ENCODE data around the gene HSPA2. TPM values are rescaled to one million over a fixed set of nuclear protein-coding genes. Genes with fewer than 3 reads are reported as not detected.

Gene HSPA2
- total RNA-seq = 1 to 10 TPM; 6.8 to 7.1 TPM

- Mint-ChIP-seq H3K4me3 (peak within 1 kb of the TSS; percentile 94), H3K27me3 (peaks cover 45% of the 10 kb centered on the region), H3K4me1 (peaks cover 36% of the 10 kb centered on the region), H3K36me3 (ENCODE audit: low read depth) (peaks cover 23% of the 10 kb centered on the region), H3K27ac (peak within 1 kb of the TSS; percentile 91), H3K9me3 (peaks cover 8% of the 10 kb centered on the region)
- POLR2A ChIA-PET = interaction anchor here (0.6 to 3.3 kb wide), 12 partner anchors 8 to 152 kb away, joined by 3 to 14 read pairs (median 4); partner anchors contain the start of genes AKAP5, MTHFD1, PPP1R36 and ZBTB1
- peak; percentile 97 for DNase-seq
- CTCF ChIA-PET = interaction anchor here (0.7 to 1.9 kb wide), 23 partner anchors 9 to 349 kb away, joined by 3 to 16 read pairs (median 3); partner anchors contain the start of gene PPP1R36
Measured at GRCh38 chr14:64540208-64541202, at the start of gene HSPA2. Gene HSPA2 (plus strand): TSS chr14:64540741. CDS start chr14:64540850, 109 bp downstream.

GRCh38 chr14:64491637-64492036, 48.9 kb upstream of the HSPA2 start:
- peaks cover 59% of the 10 kb centered on the region for H3K36me3 Mint-ChIP-seq (ENCODE audit: low read depth)
- H3K9me3 Mint-ChIP-seq = no peaks in the 10 kb centered on the region
- POLR2A ChIA-PET = interaction anchor here (1.6 to 5.9 kb wide), 2 partner anchors 12 to 104 kb away, joined by 3 to 49 read pairs; partner anchors contain the start of genes MTHFD1, ZBTB1 and ZBTB25
- H3K4me1 Mint-ChIP-seq = peaks cover 19% of the 10 kb centered on the region
- H3K27ac Mint-ChIP-seq = no peak overlapping the region
- DNase-seq = no peak
- no peaks in the 10 kb centered on the region for H3K27me3 Mint-ChIP-seq
- H3K4me3 Mint-ChIP-seq = no peak overlapping the region
- CTCF ChIA-PET = interaction anchor here (0.7 to 2.3 kb wide), 6 partner anchors 9 to 145 kb away, joined by 3 to 11 read pairs (median 4); no protein-coding TSS in a partner anchor

DNA sequence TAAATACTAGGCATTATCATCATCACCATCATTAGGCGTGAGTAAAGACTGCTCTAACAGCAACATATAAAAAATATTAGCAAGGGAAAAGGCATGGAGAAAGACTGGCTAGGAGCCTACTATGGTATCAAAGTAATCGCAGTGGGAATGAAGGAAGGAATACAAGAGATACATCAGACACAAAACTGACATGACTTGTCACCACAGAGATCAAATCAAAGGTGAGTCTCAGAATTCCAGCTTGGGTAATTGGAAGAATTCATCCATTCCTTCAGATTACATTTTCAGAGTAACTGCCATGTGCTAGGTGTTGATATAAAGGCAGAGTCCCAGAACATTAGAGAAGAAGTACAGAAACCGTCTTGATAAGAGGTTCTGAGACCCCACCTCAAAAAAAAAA, 47.1 kb upstream of the HSPA2 start:
- no peak for DNase-seq
- Mint-ChIP-seq H3K4me3 (no peak overlapping the region), H3K27ac (no peak overlapping the region), H3K36me3 (ENCODE audit: low read depth) (peaks cover 55% of the 10 kb centered on the region), H3K9me3 (no peaks in the 10 kb centered on the region), H3K4me1 (peaks cover 29% of the 10 kb centered on the region), H3K27me3 (no peaks in the 10 kb centered on the region)
- ChIA-PET POLR2A (no interaction called here), CTCF (interaction anchor here (0.8 to 3.0 kb wide), 3 partner anchors 9 to 15 kb away, joined by 3 to 11 read pairs (median 3); no protein-coding TSS in a partner anchor)

DNA sequence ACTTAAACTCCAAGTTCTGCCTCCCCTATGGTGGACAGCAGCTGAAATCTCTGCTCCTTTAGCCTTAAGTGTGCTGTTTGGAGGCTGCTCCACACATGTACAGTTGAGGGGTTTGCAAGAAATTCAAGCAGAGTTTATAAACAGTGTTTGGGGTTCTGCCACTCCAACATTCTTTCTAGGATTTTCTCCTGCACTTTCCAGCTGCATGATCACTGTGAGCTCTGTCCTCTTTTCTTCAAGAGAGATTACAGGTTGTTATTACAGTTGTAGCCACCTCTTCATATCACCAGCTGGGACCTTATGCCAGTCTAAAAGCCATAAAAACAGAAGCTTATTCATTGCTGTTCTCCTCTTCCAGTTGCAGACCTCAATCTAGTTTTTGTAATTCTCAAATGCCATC, 45.3 kb upstream of the HSPA2 start:
- ChIA-PET CTCF (interaction anchor here (1.2 to 3.7 kb wide), 4 partner anchors 9 to 65 kb away, joined by 4 to 15 read pairs (median 9); no protein-coding TSS in a partner anchor), POLR2A (interaction anchor here (0.7 to 2.9 kb wide), 7 partner anchors 7 to 107 kb away, joined by 3 to 18 read pairs (median 3); partner anchors contain the start of genes HSPA2, MTHFD1 and ZBTB1)
- no peaks in the 10 kb centered on the region for H3K9me3 Mint-ChIP-seq
- H3K4me3 Mint-ChIP-seq = no peak overlapping the region
- no peak overlapping the region for H3K27ac Mint-ChIP-seq
- peaks cover 40% of the 10 kb centered on the region for H3K4me1 Mint-ChIP-seq
- H3K27me3 Mint-ChIP-seq = no peaks in the 10 kb centered on the region
- H3K36me3 Mint-ChIP-seq (ENCODE audit: low read depth) = peaks cover 64% of the 10 kb centered on the region
- no peak for DNase-seq

DNA sequence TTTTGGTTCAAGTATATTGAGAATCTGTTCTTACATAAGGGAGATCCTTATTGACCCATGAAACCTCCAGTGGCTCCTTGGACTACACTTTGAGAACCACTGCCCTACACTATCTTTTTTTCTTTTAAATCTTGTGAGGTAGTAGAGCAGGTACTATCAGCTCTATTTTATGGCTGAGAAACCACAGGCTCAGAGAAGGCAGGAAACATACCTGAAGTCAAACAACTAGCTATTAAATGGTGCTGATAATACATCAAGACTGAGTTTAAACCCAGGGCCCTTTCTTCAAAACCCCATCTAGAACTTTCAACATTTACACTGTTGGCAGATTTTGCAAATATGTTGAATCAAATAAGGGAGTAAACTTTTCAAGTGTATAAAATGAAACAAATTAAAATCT, 43.8 kb upstream of the HSPA2 start:
- H3K4me1 Mint-ChIP-seq = peaks cover 50% of the 10 kb centered on the region
- H3K9me3 Mint-ChIP-seq = no peaks in the 10 kb centered on the region
- H3K36me3 Mint-ChIP-seq (ENCODE audit: low read depth) = peaks cover 53% of the 10 kb centered on the region
- H3K27ac Mint-ChIP-seq = no peak overlapping the region
- CTCF ChIA-PET = interaction anchor here (0.6 to 3.7 kb wide), 7 partner anchors 9 to 140 kb away, joined by 4 to 15 read pairs (median 7); no protein-coding TSS in a partner anchor
- H3K4me3 Mint-ChIP-seq = no peak overlapping the region
- POLR2A ChIA-PET = interaction anchor here (0.8 to 2.9 kb wide), 4 partner anchors 9 to 109 kb away, joined by 3 to 18 read pairs (median 4); partner anchors contain the start of genes MTHFD1 and ZBTB1
- no peaks in the 10 kb centered on the region for H3K27me3 Mint-ChIP-seq
- no peak for DNase-seq

- Mint-ChIP-seq H3K27me3 (no peaks in the 10 kb centered on the region), H3K4me3 (peak overlapping the region; percentile 57), H3K4me1 (peaks cover 44% of the 10 kb centered on the region), H3K27ac (peak overlapping the region; percentile 99), H3K9me3 (no peaks in the 10 kb centered on the region), H3K36me3 (ENCODE audit: low read depth) (peaks cover 47% of the 10 kb centered on the region)
- DNase-seq = no peak
- CTCF ChIA-PET = interaction anchor here (2.5 kb wide), 1 partner anchor 11 kb away, joined by 21 read pairs; no protein-coding TSS in a partner anchor
- POLR2A ChIA-PET = interaction anchor here (1.4 to 6.5 kb wide), 4 partner anchors 11 to 112 kb away, joined by 3 to 75 read pairs (median 28); partner anchors contain the start of genes AKAP5 and MTHFD1
Measured at GRCh38 chr14:64500088-64500487, 40.5 kb upstream of the HSPA2 start.

GRCh38 chr14:64501411-64502171, 39.0 kb upstream of the HSPA2 start:
- Mint-ChIP-seq H3K36me3 (ENCODE audit: low read depth) (peaks cover 54% of the 10 kb centered on the region), H3K27me3 (no peaks in the 10 kb centered on the region), H3K27ac (peak overlapping the region; percentile 99), H3K4me1 (peaks cover 42% of the 10 kb centered on the region), H3K9me3 (no peaks in the 10 kb centered on the region), H3K4me3 (peak overlapping the region; percentile 94)
- DNase-seq = peak; percentile 18
- ChIA-PET POLR2A (interaction anchor here (0.8 to 6.5 kb wide), 16 partner anchors 10 to 163 kb away, joined by 3 to 75 read pairs (median 7); partner anchors contain the start of genes AKAP5, HSPA2 and MTHFD1), CTCF (interaction anchor here (0.9 to 2.5 kb wide), 6 partner anchors 9 to 163 kb away, joined by 3 to 21 read pairs (median 8); partner anchors contain the start of gene HSPA2)

GRCh38 chr14:64502456-64502855, 38.1 kb upstream of the HSPA2 start:
- POLR2A ChIA-PET = interaction anchor here (0.7 to 6.5 kb wide), 22 partner anchors 8 to 638 kb away, joined by 3 to 75 read pairs (median 4); partner anchors contain the start of genes AKAP5, HSPA2 and MTHFD1
- peak overlapping the region; percentile 94 for H3K4me3 Mint-ChIP-seq

DNA sequence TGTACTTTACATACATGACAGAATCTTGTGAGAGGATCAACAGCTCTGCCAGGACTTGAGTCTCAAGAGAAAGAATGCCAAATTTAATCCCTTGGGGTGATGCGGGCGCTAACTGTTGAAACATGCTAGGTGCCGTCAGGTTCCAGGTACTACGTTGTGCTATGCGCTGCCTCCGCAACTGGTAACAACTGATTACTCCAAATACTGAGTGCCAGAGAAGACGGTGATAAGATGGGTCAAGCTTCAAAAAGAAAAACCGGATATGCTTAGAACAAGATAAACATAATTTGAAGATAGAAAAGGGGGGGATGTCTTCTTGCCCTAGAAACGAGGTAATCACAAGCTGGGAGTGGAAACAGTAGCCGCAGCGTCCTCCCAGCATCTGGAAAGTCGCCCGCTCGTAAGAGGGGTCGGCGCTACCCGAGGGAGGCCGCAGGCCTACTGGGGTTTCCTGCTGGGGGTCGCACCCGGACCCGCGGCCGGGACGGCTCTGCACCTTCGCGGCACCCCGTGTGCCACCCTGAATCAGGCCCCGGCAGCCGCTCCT, 37.6 kb upstream of the HSPA2 start:
- Mint-ChIP-seq H3K27ac (peak overlapping the region; percentile 99), H3K4me1 (peaks cover 44% of the 10 kb centered on the region), H3K36me3 (ENCODE audit: low read depth) (peaks cover 57% of the 10 kb centered on the region), H3K4me3 (peak overlapping the region; percentile 94), H3K27me3 (no peaks in the 10 kb centered on the region), H3K9me3 (no peaks in the 10 kb centered on the region)
- CTCF ChIA-PET = interaction anchor here (1.0 to 2.5 kb wide), 5 partner anchors 8 to 134 kb away, joined by 3 to 21 read pairs (median 8); partner anchors contain the start of gene HSPA2
- DNase-seq = peak; percentile 29
- POLR2A ChIA-PET = interaction anchor here (0.7 to 6.5 kb wide), 25 partner anchors 8 to 639 kb away, joined by 3 to 75 read pairs (median 4); partner anchors contain the start of genes AKAP5, CHURC1, HSPA2 and MTHFD1

More at GRCh38 chr14:64502456-64502855, 38.1 kb upstream of the HSPA2 start:
- Mint-ChIP-seq H3K27ac (peak overlapping the region; percentile 99), H3K36me3 (ENCODE audit: low read depth) (peaks cover 55% of the 10 kb centered on the region), H3K4me1 (peaks cover 43% of the 10 kb centered on the region), H3K27me3 (no peaks in the 10 kb centered on the region), H3K9me3 (no peaks in the 10 kb centered on the region)
- CTCF ChIA-PET = interaction anchor here (1.0 to 2.5 kb wide), 6 partner anchors 8 to 164 kb away, joined by 3 to 21 read pairs (median 8); partner anchors contain the start of gene HSPA2
- DNase-seq = peak; percentile 35

DNA sequence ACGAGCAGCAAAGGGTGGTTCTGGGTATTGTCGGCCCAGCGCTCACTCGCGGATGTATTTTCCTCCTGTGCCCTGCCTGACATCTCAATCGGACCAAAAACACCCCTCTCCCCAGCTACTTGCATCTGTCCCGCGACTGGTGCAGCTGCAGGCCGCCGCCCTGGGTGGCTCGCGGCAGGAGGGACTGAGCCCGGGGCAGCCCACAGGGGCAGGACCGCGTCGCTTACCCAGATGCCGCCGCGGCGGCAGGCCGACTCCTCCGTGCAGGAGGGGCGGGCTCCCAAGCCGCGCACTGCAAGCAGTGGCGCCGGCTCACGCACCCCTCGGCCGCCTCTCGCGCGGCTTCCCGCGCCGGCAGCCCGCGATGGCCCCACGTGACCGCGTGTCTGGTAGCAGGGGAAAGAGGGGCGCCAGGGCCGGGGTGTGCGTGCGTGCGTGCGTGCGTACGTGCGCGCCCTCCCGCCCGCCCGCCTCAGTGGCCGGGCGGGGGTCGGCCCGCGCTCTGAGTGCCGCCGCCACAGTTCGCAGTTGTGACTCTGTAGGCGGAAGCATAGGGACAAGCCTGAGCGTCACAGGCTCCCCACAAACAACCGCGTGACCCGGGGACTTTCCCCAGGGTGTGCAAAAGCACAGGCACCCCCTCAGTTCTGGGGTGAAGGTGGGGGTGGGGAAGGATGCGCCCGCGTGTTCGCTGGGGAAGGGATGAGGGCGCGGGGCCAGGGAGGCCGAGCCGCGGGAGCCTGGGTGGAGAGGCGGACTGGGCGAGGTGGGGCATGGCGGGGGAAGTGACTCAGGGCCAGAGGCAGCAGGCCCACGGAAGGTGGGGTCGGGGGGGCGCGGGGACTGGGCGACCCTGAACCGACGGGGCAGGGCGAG, 36.9 kb upstream of the HSPA2 start, which contains the start of gene ZBTB25:
Gene ZBTB25, minus strand, starts transcription at position 405 of the 876 bp plus-strand sequence. CDS start 13,305 bp downstream, outside the sequence.
- peaks cover 48% of the 10 kb centered on the region for H3K4me1 Mint-ChIP-seq
- peaks cover 55% of the 10 kb centered on the region for H3K36me3 Mint-ChIP-seq (ENCODE audit: low read depth)
- peak within 1 kb of the TSS; percentile 94 for H3K4me3 Mint-ChIP-seq
- peak within 1 kb of the TSS; percentile 100 for H3K27ac Mint-ChIP-seq
- peak; percentile 97 for DNase-seq
- ChIA-PET POLR2A (interaction anchor here (0.7 to 6.5 kb wide), 34 partner anchors 8 to 650 kb away, joined by 3 to 75 read pairs (median 5); partner anchors contain the start of genes AKAP5, CHURC1, HSPA2 and MTHFD1), CTCF (interaction anchor here (1.3 to 2.3 kb wide), 3 partner anchors 25 to 114 kb away, joined by 3 to 10 read pairs (median 8); partner anchors contain the start of gene HSPA2)
- H3K9me3 Mint-ChIP-seq = no peaks in the 10 kb centered on the region
- H3K27me3 Mint-ChIP-seq = no peaks in the 10 kb centered on the region
